NOMO-1 treated with DMSO at 0.1 percent for 48 hours (cell line): ENCODE results near the gene LRRC56.

ENCODE experiments used
- DNase-seq: peaks from one replicate; lab custom pipeline; 2025; ENCODE audit not compliant: unreplicated experiment; lab: John Stamatoyannopoulos, UW

Gene LRRC56

GRCh38 chr11:520428-521176 is 16.7 kb upstream of the LRRC56 start:
- DNase-seq = no peak

- no peak for DNase-seq
Observed at GRCh38 chr11:521177-521688, 16.1 kb upstream of the LRRC56 start.

GRCh38 chr11:526192-526591 is 11.1 kb upstream of the LRRC56 start:
- DNase-seq = no peak

GRCh38 chr11:528166-528814 is 9.0 kb upstream of the LRRC56 start:
- DNase-seq = no peak

DNA sequence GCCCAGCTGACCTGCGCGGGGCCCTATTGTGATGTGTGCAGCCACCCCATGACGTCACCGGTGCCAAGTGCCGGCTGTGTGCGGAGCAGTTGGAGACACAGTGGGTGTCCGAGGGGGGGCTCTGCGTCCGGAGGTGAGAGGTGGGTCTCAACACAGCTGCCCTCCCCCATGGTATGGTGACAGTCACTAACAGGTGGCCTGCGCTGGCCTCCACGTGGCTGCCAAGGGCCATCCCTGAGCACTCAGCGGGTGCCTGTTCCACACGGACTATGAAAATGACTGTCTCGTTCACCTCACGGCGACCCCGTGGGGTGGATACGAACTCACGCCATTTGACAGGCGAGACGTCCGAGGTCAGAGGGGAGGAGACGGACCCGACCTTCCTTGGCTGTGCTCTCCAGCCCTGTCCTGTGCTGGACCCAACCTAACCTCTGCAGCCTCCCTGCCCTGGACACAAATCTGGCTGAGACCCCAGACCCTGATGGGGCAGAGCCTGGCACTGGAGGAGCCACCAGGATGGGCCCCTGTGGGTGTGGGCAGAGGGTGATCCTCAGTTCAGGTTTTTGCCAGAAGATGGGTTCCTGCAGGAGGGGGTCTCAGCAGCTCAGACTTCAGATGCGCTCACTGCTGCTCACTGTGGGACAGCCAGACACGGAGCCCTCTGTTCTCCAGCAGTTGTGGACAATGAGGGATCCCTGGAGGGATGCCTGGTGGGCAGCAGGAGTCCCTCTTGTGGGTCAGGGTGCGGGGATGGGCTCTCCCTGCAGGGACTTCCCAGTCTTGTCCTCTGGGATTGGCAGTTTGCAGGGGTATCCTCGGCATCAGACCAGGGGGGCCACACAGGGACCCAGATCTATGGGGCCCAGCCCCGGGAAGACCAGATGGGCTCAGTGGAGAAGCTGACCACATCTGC is 8.3 kb upstream of the LRRC56 start:
- DNase-seq = no peak

- DNase-seq = no peak
Observed at GRCh38 chr11:529728-530411, 7.5 kb upstream of the LRRC56 start.

DNA sequence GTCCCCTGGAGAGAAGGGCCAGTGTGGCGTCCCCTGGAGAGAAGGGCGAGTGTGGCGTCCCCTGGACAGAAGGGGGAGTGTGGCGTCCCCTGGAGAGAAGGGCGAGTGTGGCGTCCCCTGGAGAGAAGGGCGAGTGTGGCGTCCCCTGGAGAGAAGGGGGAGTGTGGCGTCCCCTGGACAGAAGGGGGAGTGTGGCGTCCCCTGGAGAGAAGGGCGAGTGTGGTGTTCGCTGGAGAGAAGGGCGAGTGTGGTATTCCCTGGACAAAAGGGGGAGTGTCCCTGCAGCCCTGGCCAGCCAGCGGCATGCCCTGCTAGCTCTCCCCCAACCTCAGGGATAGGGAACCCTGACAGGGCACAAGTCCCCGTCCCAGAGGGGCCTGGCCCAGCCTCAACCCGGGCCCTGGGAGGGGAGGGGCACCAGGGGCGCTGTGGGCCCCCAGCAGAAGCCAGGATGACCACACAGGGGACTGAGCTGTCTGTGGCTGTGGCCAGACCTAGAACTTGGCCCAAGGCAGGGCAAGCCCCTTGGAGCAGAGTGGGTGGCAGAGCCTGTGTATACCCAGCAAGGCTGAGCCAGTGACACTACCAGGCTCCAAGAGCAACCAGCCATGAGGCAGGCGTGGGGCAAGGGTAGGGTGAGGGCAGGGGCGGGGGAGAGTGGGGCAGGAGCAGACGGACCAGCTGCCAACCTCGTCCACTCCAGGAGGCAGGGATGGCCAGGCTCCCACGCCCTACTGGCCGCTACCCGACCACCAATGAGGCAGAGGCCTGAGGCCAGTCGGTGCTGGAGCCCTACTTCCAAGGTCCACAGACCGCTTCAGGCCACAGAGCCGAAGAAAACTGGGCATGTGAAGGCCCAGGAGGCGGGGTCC is 6.1 kb upstream of the LRRC56 start:
- no peak for DNase-seq

GRCh38 chr11:531919-532526 is 5.3 kb upstream of the LRRC56 start:
- DNase-seq = no peak

DNA sequence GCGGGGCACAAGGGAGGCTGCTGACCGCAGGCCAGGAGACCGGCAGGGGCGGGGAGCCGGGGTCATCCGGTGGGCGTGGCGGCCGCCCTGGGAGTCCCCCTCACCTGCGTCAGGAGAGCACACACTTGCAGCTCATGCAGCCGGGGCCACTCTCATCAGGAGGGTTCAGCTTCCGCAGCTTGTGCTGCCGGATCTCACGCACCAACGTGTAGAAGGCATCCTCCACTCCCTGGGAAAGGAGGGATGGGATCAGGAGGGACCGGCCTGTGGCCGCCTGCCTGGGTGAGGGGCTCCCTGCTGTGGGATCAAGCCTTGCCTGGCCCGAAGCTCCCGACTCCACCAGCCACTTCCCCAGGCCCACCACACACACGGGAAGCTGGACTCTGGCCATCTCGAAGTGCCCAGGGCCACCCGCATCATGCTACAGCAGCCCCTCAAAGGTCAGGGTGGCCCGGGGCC is 4.8 kb upstream of the LRRC56 start:
- no peak for DNase-seq

DNA sequence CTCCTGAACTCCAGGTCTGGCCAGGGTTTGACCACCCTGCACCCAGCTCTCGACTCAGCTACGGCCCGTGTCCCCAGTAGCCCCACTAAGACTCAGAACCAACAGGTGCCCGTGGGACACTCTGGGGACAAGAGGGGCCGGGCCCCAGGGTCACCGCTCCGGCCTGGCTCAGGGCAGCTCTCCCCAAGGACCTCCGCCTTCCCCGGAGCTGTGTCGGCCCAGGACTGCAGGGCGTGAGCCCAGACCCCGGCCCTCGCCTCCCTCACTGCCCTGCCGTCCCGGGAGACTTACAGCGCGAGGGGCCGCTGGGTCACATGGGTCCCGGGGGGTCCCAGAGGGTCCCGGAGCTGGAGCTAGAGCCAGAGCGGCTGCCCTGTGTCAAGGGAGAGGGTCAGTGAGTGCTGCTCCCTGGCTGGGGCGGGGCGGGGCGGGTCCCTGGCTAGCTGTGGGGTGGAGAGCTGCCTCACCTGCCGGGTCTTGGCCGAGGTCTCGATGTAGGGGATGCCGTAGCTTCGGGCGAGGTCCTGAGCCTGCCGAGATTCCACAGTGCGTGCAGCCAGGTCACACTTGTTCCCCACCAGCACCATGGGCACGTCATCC is 4.2 kb upstream of the LRRC56 start:
- DNase-seq = no peak

DNA sequence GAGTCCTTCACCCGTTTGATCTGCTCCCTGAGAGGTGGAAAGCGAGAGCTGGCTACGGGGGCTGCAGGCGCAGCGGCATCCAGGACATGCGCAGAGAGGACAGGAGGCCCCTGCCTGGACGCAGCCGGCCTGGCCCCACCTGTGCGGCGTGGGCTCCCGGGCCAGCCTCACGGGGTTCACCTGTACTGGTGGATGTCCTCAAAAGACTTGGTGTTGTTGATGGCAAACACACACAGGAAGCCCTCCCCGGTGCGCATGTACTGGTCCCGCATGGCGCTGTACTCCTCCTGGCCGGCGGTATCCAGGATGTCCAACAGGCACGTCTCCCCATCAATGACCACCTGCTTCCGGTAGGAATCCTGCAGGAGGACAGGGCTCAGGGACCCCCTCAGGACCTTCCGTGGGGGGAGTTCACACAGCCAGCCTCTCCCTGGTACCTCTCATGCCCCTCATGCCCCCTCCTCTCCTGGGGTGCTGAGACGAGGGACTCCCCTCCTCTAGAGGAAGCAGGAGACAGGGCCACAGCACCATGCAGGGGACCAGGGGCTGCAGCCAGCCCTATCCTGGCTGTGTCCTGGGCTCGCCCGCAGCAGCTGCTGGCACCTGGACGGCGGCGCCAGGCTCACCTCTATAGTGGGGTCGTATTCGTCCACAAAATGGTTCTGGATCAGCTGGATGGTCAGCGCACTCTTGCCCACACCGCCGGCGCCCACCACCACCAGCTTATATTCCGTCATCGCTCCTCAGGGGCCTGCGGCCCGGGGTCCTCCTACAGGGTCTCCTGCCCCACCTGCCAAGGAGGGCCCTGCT is 3.5 kb upstream of the LRRC56 start:
- DNase-seq = no peak

DNA sequence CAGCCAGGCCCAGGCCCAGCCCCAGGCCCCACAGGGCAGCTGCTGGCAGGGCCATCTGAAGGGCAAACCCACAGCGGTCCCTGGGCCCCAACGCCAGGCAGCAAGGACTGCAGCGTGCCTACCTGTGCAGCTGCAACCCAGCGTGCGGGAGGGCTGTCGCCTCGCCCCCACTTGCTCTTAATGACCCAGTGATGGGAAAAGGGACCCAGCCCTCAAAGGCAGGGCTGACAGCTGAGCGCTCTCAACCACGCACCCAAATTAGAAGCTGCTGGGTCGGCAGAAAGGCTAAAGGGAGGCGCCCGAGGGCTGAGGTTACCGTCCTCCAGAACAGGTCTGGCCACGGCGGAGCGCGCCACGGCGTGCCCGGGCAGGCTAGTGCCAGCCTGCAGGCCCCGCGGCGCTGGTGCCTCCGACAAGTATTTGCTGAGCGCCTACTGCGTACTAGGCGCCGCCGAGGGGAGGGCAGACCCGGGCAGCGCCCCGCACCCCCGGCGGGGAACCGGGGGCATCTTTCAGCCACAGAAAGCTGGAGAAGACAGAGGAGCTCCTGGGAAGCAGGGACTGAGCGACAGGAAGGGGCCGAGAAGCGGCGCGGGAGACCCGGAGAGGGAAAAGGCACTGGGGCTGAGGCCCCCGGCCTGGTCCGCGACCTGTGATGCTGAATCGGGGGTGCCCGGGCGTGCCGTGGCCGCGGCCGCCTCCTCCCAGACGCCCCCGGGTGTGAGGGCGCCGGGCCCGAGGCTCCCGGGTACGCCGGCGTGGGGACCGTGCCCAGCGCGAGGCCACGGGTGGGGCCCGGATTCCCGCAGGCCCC is 2.7 kb upstream of the LRRC56 start:
- DNase-seq = no peak

DNA sequence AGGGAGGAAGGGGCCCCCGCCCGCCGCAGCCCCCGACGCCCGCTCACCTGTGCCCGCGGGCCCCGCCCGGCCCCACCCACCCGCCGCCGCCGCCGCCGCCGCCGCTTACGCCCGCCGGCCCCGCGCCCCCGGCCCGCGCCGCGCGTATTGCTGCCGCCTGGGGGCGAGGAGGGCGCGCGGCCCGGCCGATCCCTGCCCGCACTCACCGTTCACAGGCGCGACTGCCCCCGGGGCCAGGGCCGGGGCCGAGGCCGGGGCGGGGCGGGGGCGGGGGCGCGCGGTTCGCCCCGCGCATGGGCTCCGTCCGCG is 2.2 kb upstream of the LRRC56 start:
- DNase-seq = no peak

GRCh38 chr11:535519-536454 is 1.5 kb upstream of the LRRC56 start, which contains the start of gene HRAS:
HRAS (minus strand) TSS chr11:535576.
- DNase-seq = peak; percentile 91

- no peak for DNase-seq
Observed at GRCh38 chr11:537622-538430, 499 bp downstream of the LRRC56 start.
